IPS-20b (cell line): Measurements from ENCODE around the gene CHURC1.
"Not testable (repeated sequence)": the region's sequence is repeated elsewhere in the genome, so short reads cannot be mapped to it uniquely, and the experiment has no call there.

Source experiments
- H3K27ac ChIP-seq: one replicate; pipeline ENCODE4 v1.5.1; 2013; ENCODE audit warnings: low read length
- H3K27me3 ChIP-seq: 2 replicates; pipeline ENCODE4 v1.6.1; 2013; ENCODE audit warnings: mild to moderate bottlenecking, low read length, inconsistent platforms; ENCODE audit not compliant: insufficient read depth
- H3K36me3 ChIP-seq: 2 replicates; pipeline ENCODE4 v1.6.1; 2013; ENCODE audit warnings: low read depth, mild to moderate bottlenecking, inconsistent platforms, low read length, moderate library complexity; ENCODE audit not compliant: insufficient read depth
- H3K4me1 ChIP-seq: 2 replicates; pipeline ENCODE4 v1.6.1; 2013; ENCODE audit warnings: mild to moderate bottlenecking, control low read depth, inconsistent platforms, low read length, moderate library complexity; ENCODE audit not compliant: insufficient read depth
- H3K4me3 ChIP-seq: 2 replicates; pipeline ENCODE4 v1.5.1; 2013; ENCODE audit warnings: mild to moderate bottlenecking, low read length, inconsistent platforms
- H3K9ac ChIP-seq: 2 replicates; pipeline ENCODE4 v1.6.1; 2013; ENCODE audit warnings: low read depth, mild to moderate bottlenecking, inconsistent platforms, low read length, moderate library complexity
- H3K9me3 ChIP-seq: 2 replicates; pipeline ENCODE4 v1.6.1; 2013; ENCODE audit warnings: mild to moderate bottlenecking, low read depth, low read length, inconsistent platforms; ENCODE audit not compliant: insufficient read depth

CHURC1 gene

DNA sequence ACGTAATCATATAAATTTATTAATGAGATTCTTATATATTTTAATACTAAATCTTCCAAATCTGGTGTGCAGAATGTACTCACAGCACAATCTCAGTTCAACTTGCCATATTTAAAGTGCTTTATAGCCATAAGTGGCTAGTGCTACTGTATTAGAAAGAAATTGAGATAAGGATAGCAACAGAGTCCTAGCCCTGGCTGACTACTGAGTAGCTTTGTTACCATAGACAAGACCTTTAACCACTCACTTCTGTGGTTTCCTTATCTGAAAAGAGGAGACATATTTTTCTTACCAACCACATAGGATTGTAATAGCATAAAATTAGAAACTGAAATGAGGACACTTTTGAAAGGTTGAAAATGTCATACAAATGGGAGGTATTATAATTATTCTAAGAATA, 2.0 kb upstream of the CHURC1 start:
- no peak overlapping the region for H3K4me3 ChIP-seq
- H3K27ac ChIP-seq: no peak overlapping the region
- H3K36me3 ChIP-seq: no peaks in the 10 kb centered on the region
- H3K4me1 ChIP-seq: 0 out of 2 replicates have a peak, but pooled peaks cover 6% of the 10 kb centered on the region
- H3K9ac ChIP-seq: no peak overlapping the region
- no peaks in the 10 kb centered on the region for H3K9me3 ChIP-seq
- no peaks in the 10 kb centered on the region for H3K27me3 ChIP-seq

DNA sequence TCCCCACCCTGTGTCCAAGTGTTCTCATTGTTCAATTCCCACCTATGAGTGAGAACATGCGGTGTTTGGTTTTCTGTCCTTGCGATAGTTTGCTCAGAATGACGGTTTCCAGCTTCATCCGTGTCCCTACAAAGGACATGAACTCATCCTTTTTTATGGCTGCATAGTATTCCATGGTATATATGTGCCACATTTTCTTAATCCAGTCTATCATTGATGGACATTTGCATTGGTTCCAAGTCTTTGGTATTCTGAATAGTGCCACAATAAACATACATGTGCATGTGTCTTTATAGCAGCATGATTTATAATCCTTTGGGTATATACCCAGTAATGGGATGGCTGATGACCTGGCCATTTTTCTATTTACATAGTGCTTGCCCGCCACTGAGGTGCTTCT, 778 bp upstream of the CHURC1 start:
- H3K4me3 ChIP-seq: peak overlapping the region; percentile 81
- not testable (repeated sequence) for H3K4me1 ChIP-seq, H3K36me3 ChIP-seq, H3K27ac ChIP-seq, H3K9ac ChIP-seq, H3K9me3 ChIP-seq, H3K27me3 ChIP-seq

DNA sequence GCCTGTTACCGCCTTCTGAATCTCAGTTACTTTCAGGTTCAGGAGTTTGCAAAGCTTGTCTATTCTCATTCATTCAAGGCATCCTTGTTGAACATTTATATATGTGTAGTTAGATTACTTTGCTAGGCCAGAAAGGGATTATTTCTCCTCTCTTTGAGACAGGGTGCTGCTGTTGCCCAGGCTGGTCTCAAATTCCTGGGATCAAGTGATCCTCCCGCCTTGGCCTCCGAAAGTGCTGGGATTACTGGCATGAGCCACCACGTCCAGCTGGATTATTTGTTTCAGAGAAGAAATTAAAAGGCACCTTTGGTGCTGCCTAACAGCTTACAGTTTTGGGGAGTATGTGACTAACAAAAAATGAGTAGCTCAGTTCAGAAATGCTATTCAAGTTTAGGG, 772 bp downstream of the CHURC1 start:
- peak overlapping the region; percentile 92 for H3K27ac ChIP-seq
- H3K4me3 ChIP-seq: peak overlapping the region; percentile 81
- H3K4me1 ChIP-seq: 0 out of 2 replicates have a peak, but pooled peaks cover 6% of the 10 kb centered on the region
- H3K27me3 ChIP-seq: no peaks in the 10 kb centered on the region
- H3K9me3 ChIP-seq: no peaks in the 10 kb centered on the region
- peak overlapping the region; percentile 96 for H3K9ac ChIP-seq
- H3K36me3 ChIP-seq: no peaks in the 10 kb centered on the region

DNA sequence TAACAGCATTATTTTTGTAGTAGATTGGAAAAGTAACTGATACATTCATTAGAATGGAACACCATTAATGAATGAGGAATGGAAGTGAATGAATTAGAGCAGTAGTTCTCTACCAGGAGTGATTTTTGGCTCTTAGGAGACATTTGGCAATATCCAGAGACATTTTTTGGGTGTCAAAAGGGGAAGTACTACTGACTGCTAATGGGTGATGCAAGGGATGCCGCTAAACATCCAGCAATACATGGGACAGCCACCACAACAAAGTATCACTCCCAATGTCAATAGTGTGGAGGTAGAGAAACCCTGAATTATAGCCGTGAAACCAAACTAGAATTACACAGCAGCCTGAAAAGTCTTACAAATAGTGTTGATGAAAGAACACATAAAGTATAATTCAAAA, 1.5 kb downstream of the CHURC1 start:
- Histone ChIP-seq H3K27me3 (no peaks in the 10 kb centered on the region), H3K4me3 (0 out of 2 replicates have a peak overlapping the region, but pooled peaks have one; percentile 81), H3K36me3 (no peaks in the 10 kb centered on the region), H3K9ac (peak overlapping the region; percentile 96; the same call in 1 of the 2 replicates), H3K9me3 (no peaks in the 10 kb centered on the region), H3K27ac (no peak overlapping the region), H3K4me1 (0 out of 2 replicates have a peak, but pooled peaks cover 6% of the 10 kb centered on the region)

DNA sequence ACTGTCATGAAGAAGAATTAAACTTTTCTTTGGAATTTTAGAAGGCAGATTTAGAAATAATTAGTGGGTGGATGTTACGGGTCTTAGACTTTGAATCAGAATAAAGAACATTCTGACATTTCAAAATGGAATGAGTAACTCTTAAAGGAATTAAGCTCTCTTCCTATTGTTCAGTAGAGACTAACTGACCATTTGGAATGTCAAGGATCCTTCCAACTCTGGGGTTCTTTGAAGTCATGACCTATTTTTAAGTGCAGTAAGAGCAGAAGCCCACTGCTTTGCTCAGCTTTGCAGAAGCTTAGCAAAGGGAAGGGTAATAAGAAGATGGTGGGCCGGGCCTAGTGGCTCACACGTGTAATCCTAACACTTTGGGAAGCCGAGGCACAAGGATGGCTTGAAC, 4.0 kb downstream of the CHURC1 start:
- Histone ChIP-seq H3K9ac (no peak overlapping the region), H3K27me3 (no peaks in the 10 kb centered on the region), H3K27ac (no peak overlapping the region), H3K9me3 (no peaks in the 10 kb centered on the region), H3K4me3 (no peak overlapping the region), H3K36me3 (no peaks in the 10 kb centered on the region; the same call in 1 of the 2 replicates), H3K4me1 (0 out of 2 replicates have a peak, but pooled peaks cover 6% of the 10 kb centered on the region)

DNA sequence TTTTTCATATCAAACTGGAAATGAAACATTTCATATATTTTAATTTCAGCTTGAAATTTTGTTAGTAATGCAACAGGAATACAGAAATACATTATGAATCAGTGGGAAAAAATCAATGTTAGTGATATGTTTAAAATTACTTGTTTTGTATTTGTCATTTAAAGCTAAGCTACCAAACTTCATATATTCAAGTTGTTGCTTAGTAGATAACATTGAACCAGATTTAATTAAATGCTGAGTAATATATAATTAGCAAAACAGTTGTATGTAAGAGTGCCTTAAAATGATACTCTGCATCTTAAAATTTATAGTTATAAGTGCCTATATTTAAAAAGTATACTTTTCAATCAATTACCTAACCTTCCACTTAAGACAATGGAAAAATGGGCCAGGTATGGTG, 5.0 kb downstream of the CHURC1 start:
- Histone ChIP-seq H3K4me3 (no peak overlapping the region), H3K9ac (no peak overlapping the region), H3K4me1 (0 out of 2 replicates have a peak, but pooled peaks cover 6% of the 10 kb centered on the region), H3K36me3 (peaks cover 7% of the 10 kb centered on the region), H3K9me3 (no peaks in the 10 kb centered on the region), H3K27me3 (no peaks in the 10 kb centered on the region), H3K27ac (no peak overlapping the region)

DNA sequence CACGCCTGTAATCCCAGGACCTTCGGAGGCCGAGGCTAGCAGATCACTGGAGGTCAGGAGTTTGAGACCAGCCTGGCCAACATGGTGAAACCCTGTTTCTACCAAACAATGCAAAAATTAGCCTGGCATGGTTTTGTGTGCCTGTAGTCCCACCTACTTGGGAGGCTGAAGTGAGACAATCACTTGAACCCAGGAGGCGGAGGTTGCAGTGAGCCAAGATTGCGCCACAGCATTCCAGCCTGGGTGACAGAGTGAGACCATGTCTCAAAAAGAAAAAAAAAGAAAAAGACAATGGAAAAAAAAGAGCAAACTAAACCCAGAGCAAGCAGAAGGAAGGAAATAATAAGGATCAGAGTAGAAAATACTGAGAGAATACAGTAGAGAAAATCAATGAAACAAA, 5.4 kb downstream of the CHURC1 start:
- H3K27ac ChIP-seq: no peak overlapping the region
- H3K9ac ChIP-seq: no peak overlapping the region
- no peak overlapping the region for H3K4me3 ChIP-seq
- 0 out of 2 replicates have a peak, but pooled peaks cover 6% of the 10 kb centered on the region for H3K4me1 ChIP-seq
- peaks cover 11% of the 10 kb centered on the region for H3K36me3 ChIP-seq
- no peaks in the 10 kb centered on the region for H3K9me3 ChIP-seq
- no peaks in the 10 kb centered on the region for H3K27me3 ChIP-seq

DNA sequence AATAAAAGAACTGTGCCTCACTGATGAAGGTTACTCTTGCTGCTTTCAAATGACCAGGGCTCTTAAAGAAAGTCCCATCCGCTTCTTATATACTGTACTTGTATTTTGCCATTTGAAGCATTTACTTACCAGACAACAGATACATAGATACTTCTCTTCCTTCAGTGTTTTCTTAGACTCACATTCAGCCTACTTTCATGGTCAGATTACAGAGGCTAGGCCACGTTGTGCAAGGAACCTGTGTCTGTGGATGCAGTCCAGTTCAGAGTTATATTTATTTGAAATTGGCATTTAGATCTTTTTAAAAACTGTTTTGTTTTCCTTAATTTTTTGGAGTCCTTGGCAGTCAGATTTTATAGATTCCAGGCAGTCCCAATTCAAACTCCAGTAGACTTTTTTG, 6.2 kb downstream of the CHURC1 start:
- Histone ChIP-seq H3K27ac (no peak overlapping the region), H3K36me3 (peaks cover 19% of the 10 kb centered on the region), H3K4me3 (no peak overlapping the region), H3K9me3 (no peaks in the 10 kb centered on the region), H3K27me3 (no peaks in the 10 kb centered on the region), H3K4me1 (0 out of 2 replicates have a peak, but pooled peaks cover 2% of the 10 kb centered on the region), H3K9ac (no peak overlapping the region)

DNA sequence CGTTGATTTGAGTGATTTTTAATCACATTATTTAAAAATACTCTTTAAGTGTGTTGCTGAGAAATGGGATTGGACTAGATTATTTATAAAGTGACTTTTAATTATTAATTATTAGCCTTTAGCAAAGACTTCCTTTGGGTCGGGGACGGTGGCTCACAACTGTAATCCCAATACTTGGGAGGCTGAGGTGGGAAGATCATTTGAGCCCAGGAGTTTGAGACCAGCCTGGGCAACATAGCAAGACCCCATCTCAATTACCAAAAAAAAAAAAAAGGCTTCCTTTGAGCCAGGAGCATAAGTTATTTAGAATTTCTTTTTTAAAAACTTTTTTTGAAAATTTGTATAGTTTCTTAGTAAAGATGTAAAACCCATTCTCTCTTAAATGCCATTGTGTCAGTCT, 8.8 kb downstream of the CHURC1 start:
- Histone ChIP-seq H3K9ac (no peak overlapping the region), H3K4me1 (no peaks in the 10 kb centered on the region), H3K36me3 (peaks cover 41% of the 10 kb centered on the region), H3K9me3 (no peaks in the 10 kb centered on the region), H3K27ac (no peak overlapping the region), H3K27me3 (no peaks in the 10 kb centered on the region), H3K4me3 (no peak overlapping the region)

DNA sequence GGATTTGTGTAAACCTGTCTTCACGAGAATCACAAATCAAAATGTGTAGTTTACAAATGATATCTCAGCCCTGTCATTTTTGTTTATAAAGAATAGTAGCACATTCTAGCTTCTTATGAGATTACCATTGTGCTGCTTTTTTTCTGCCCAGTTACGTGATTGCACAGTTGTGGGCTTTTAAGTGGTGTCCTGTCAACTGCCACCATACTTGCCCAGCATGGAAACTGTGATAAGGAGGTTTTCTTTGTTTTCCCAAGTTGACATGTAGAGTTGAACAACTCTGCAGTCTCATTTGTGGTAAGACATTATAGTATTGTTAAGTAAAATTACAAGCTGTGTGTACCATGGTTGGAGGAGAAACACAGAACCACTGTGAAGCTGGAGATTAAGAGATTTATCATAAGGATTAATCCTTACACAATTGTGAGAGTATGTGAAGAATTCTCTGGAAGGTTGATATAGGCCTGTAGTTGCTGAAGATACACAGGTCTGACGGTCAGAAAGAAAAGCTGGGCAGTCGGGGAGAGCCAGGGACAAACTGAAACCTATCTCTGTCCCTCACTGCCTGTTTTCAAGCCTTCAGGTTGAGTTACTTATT, 12.2 kb downstream of the CHURC1 start:
- no peaks in the 10 kb centered on the region for H3K27me3 ChIP-seq
- H3K36me3 ChIP-seq: peaks cover 73% of the 10 kb centered on the region
- no peak overlapping the region for H3K9ac ChIP-seq
- no peaks in the 10 kb centered on the region for H3K4me1 ChIP-seq
- H3K27ac ChIP-seq: no peak overlapping the region
- no peak overlapping the region for H3K4me3 ChIP-seq
- no peaks in the 10 kb centered on the region for H3K9me3 ChIP-seq

DNA sequence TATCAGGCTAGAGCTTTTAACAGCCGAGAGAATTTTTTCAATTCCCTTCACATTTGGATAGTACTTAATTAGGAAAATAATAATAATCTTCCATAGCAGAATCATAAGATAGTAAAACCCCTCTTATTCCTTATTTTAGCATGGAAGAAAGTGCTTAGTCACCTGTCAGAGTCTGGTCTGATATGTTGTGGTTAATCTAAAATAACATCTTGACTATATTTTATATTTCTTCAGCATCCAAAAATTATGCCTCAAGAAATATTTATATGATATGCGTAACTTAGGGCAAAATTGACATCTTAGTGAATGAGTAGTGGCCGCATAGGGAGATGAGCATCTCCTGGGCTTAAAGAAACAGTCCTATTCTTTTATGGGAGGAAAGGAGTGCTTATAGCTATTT, 12.8 kb downstream of the CHURC1 start:
- no peaks in the 10 kb centered on the region for H3K27me3 ChIP-seq
- no peaks in the 10 kb centered on the region for H3K4me1 ChIP-seq
- peaks cover 79% of the 10 kb centered on the region for H3K36me3 ChIP-seq
- no peak overlapping the region for H3K4me3 ChIP-seq
- H3K27ac ChIP-seq: no peak overlapping the region
- H3K9me3 ChIP-seq: no peaks in the 10 kb centered on the region
- H3K9ac ChIP-seq: no peak overlapping the region

DNA sequence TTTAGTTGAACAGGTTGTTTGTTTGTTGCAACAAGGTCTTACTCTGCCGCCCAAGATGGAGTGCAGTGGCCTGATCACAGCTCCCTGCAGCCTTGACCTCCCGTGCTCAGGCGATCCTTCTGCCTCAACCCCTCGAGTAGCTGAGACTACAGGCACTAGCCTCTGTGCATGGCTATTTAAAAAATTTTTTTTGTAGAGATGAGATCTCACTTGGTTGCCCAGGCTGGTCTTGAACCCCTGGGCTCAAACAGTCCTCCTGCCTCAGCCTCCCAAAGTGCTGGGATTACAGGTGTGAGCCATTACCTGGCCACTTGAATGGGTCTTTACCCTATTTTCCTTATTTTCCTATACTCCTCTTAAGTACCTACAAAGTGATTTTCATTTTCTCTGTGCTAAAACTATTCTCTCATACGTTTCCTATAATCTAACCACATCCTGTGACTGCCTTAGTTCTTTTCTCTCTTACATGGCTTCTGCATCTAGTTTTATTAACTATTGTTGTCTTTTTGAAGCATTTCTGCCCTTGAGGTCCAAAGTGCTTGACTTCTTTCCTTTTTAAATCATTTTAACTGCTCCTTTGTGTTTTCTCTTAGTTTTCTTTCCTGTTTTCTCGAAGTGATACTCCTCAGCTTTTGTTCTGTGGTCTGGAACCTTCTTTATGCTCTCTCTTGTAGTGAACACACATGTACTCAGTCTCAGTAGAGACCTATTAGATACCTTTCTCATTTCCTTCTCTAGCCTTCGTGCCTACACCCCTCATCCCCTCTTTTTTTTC, 14.2 kb downstream of the CHURC1 start:
- Histone ChIP-seq H3K9ac (no peak overlapping the region), H3K4me1 (no peaks in the 10 kb centered on the region), H3K4me3 (no peak overlapping the region), H3K9me3 (no peaks in the 10 kb centered on the region), H3K27me3 (no peaks in the 10 kb centered on the region), H3K36me3 (peaks cover 93% of the 10 kb centered on the region), H3K27ac (no peak overlapping the region)
